SJSA1 (cell line): ENCODE data around the gene HIPK1. TPM values are rescaled to one million over a fixed set of nuclear protein-coding genes. Genes with fewer than 3 reads are reported as not detected.
"Not testable (repeated sequence)": the region's sequence is repeated elsewhere in the genome, so short reads cannot be mapped to it uniquely, and the experiment has no call there.

Source experiments
- DNase-seq, 2 experiments: peaks; one replicate each; pipeline ENCODE4 v3.0.0-alpha.2; 2015 to 2020; ENCODE audit warnings: low spot score in 2 of 2, low read depth in 1 of 2
- H3K27ac ChIP-seq: fragments of 250-450 bp; sonication (Bioruptor Pico); 2 replicates; pipeline ENCODE4 v1.5.1; 2020; ENCODE audit warnings: mild to moderate bottlenecking, moderate library complexity
- H3K27me3 ChIP-seq: fragments of 250-450 bp; sonication (Bioruptor Pico); replicated peaks from 2 replicates; pipeline ENCODE4 v1.5.1; 2020; ENCODE audit warnings: mild to moderate bottlenecking, moderate library complexity
- H3K36me3 ChIP-seq: fragments of 250-450 bp; sonication (Bioruptor Pico); 2 replicates; pipeline ENCODE4 v1.5.1; 2020; ENCODE audit warnings: mild to moderate bottlenecking
- H3K4me1 ChIP-seq: fragments of 250-450 bp; sonication (Bioruptor Pico); replicated peaks from 2 replicates; pipeline ENCODE4 v1.6.1; 2021; ENCODE audit warnings: mild to moderate bottlenecking
- H3K4me3 ChIP-seq: fragments of 250-450 bp; sonication (Bioruptor Pico); 2 replicates; pipeline ENCODE4 v1.5.1; 2020; ENCODE audit warnings: mild to moderate bottlenecking
- H3K9me3 ChIP-seq: fragments of 250-450 bp; sonication (Bioruptor Pico); replicated peaks from 2 replicates; pipeline ENCODE4 v1.5.1; 2020; ENCODE audit warnings: mild to moderate bottlenecking
- total RNA-seq: library from RNA; depleted of rRNA; stranded (reverse); fragments of >200 nt; shearing (Covaris generic); gene quantifications from 2 replicates; pipeline ENCODE4 v1.2.3, GENCODE V29; 2014

Gene HIPK1
- total RNA-seq, 1 experiment from 2014 or later: 42.0 TPM

GRCh38 chr1:113990530-113990929, 61.4 kb downstream of the HIPK1 start:
- H3K27me3 ChIP-seq: 0 out of 2 replicates have a peak, but pooled peaks cover 4% of the 10 kb centered on the region
- no peak overlapping the region for H3K27ac ChIP-seq
- peaks cover 8% of the 10 kb centered on the region for H3K9me3 ChIP-seq
- no peak overlapping the region for H3K4me3 ChIP-seq
- no peaks in the 10 kb centered on the region for H3K36me3 ChIP-seq
- no peaks in the 10 kb centered on the region for H3K4me1 ChIP-seq
- no peak for DNase-seq

GRCh38 chr1:113990961-113991360, 61.8 kb downstream of the HIPK1 start:
- Histone ChIP-seq H3K9me3 (peaks cover 9% of the 10 kb centered on the region), H3K27ac (no peak overlapping the region), H3K4me3 (no peak overlapping the region), H3K4me1 (no peaks in the 10 kb centered on the region), H3K27me3 (0 out of 2 replicates have a peak, but pooled peaks cover 4% of the 10 kb centered on the region), H3K36me3 (no peaks in the 10 kb centered on the region)
- no peak for DNase-seq

GRCh38 chr1:113991467-113991997, 62.4 kb downstream of the HIPK1 start:
- no peaks in the 10 kb centered on the region for H3K4me1 ChIP-seq
- DNase-seq: no peak
- peaks cover 9% of the 10 kb centered on the region for H3K9me3 ChIP-seq
- no peaks in the 10 kb centered on the region for H3K36me3 ChIP-seq
- no peak overlapping the region for H3K4me3 ChIP-seq
- no peak overlapping the region for H3K27ac ChIP-seq
- H3K27me3 ChIP-seq: 0 out of 2 replicates have a peak, but pooled peaks cover 4% of the 10 kb centered on the region

- Histone ChIP-seq H3K27ac (no peak overlapping the region), H3K4me3 (no peak overlapping the region), H3K27me3 (0 out of 2 replicates have a peak, but pooled peaks cover 4% of the 10 kb centered on the region), H3K4me1 (no peaks in the 10 kb centered on the region), H3K36me3 (no peaks in the 10 kb centered on the region), H3K9me3 (peaks cover 9% of the 10 kb centered on the region)
- no peak for DNase-seq
Observed at GRCh38 chr1:113993072-113993471, 63.9 kb downstream of the HIPK1 start.

GRCh38 chr1:113993766-113994165, 64.6 kb downstream of the HIPK1 start:
- H3K27ac ChIP-seq: no peak overlapping the region
- no peak overlapping the region for H3K4me3 ChIP-seq
- H3K9me3 ChIP-seq: peaks cover 9% of the 10 kb centered on the region
- H3K36me3 ChIP-seq: no peaks in the 10 kb centered on the region
- no peak for DNase-seq
- H3K27me3 ChIP-seq: 0 out of 2 replicates have a peak, but pooled peaks cover 4% of the 10 kb centered on the region
- no peaks in the 10 kb centered on the region for H3K4me1 ChIP-seq

GRCh38 chr1:113995382-113995781, 66.3 kb downstream of the HIPK1 start:
- Histone ChIP-seq H3K9me3 (peaks cover 9% of the 10 kb centered on the region), H3K27ac (no peak overlapping the region), H3K4me3 (no peak overlapping the region), H3K4me1 (no peaks in the 10 kb centered on the region), H3K36me3 (no peaks in the 10 kb centered on the region), H3K27me3 (no peaks in the 10 kb centered on the region; the same call in 1 of the 2 replicates)
- no peak for DNase-seq

GRCh38 chr1:113998361-113998760, 69.2 kb downstream of the HIPK1 start:
- H3K27me3 ChIP-seq: no peaks in the 10 kb centered on the region; the same call in 1 of the 2 replicates
- no peaks in the 10 kb centered on the region for H3K36me3 ChIP-seq
- H3K4me1 ChIP-seq: no peaks in the 10 kb centered on the region
- peaks cover 9% of the 10 kb centered on the region for H3K9me3 ChIP-seq
- no peak overlapping the region for H3K27ac ChIP-seq
- no peak overlapping the region for H3K4me3 ChIP-seq
- no peak for DNase-seq

- Histone ChIP-seq H3K4me1 (no peaks in the 10 kb centered on the region), H3K36me3 (no peaks in the 10 kb centered on the region), H3K27ac (no peak overlapping the region), H3K27me3 (no peaks in the 10 kb centered on the region; the same call in 1 of the 2 replicates), H3K9me3 (peaks cover 6% of the 10 kb centered on the region), H3K4me3 (no peak overlapping the region)
- no peak for DNase-seq
Observed at GRCh38 chr1:113999233-113999632, 70.1 kb downstream of the HIPK1 start.

GRCh38 chr1:113999799-114000198, 70.7 kb downstream of the HIPK1 start:
- DNase-seq: no peak
- H3K4me3 ChIP-seq: no peak overlapping the region

GRCh38 chr1:114000406-114000805, 71.3 kb downstream of the HIPK1 start:
- Histone ChIP-seq H3K4me1 (no peaks in the 10 kb centered on the region), H3K4me3 (no peak overlapping the region), H3K27me3 (no peaks in the 10 kb centered on the region; the same call in 1 of the 2 replicates), H3K36me3 (no peaks in the 10 kb centered on the region), H3K27ac (no peak overlapping the region), H3K9me3 (peaks cover 2% of the 10 kb centered on the region)
- DNase-seq: no peak

More at GRCh38 chr1:113999799-114000198, 70.7 kb downstream of the HIPK1 start:
- Histone ChIP-seq H3K27ac (no peak overlapping the region), H3K36me3 (no peaks in the 10 kb centered on the region), H3K4me1 (no peaks in the 10 kb centered on the region), H3K9me3 (peaks cover 6% of the 10 kb centered on the region), H3K27me3 (no peaks in the 10 kb centered on the region; the same call in 1 of the 2 replicates)

GRCh38 chr1:114002492-114003239, 73.5 kb downstream of the HIPK1 start:
- Histone ChIP-seq H3K4me1 (no peaks in the 10 kb centered on the region), H3K36me3 (no peaks in the 10 kb centered on the region), H3K27ac (no peak overlapping the region), H3K4me3 (no peak overlapping the region), H3K9me3 (no peaks in the 10 kb centered on the region), H3K27me3 (no peaks in the 10 kb centered on the region; the same call in 1 of the 2 replicates)
- no peak for DNase-seq

GRCh38 chr1:114003431-114003830, 74.3 kb downstream of the HIPK1 start:
- DNase-seq: no peak
- Histone ChIP-seq H3K9me3 (no peaks in the 10 kb centered on the region), H3K36me3 (no peaks in the 10 kb centered on the region), H3K27me3 (no peaks in the 10 kb centered on the region; the same call in 1 of the 2 replicates), H3K4me3 (no peak overlapping the region), H3K4me1 (no peaks in the 10 kb centered on the region; the same call in 1 of the 2 replicates), H3K27ac (no peak overlapping the region)

GRCh38 chr1:114006825-114007224, 77.7 kb downstream of the HIPK1 start:
- not testable (repeated sequence) for H3K27ac ChIP-seq, H3K9me3 ChIP-seq, H3K27me3 ChIP-seq, H3K4me1 ChIP-seq, H3K36me3 ChIP-seq, DNase-seq, H3K4me3 ChIP-seq

- H3K27me3 ChIP-seq: no peaks in the 10 kb centered on the region
- DNase-seq: no peak
- peaks cover 9% of the 10 kb centered on the region; the same call in 1 of the 2 replicates for H3K4me1 ChIP-seq
- no peaks in the 10 kb centered on the region for H3K9me3 ChIP-seq
- no peaks in the 10 kb centered on the region for H3K36me3 ChIP-seq
- H3K27ac ChIP-seq: no peak overlapping the region
- H3K4me3 ChIP-seq: no peak overlapping the region
Observed at GRCh38 chr1:114008480-114008941, 79.4 kb downstream of the HIPK1 start.
